H1 (cell line): ENCODE measurements around the gene SMIM9.

Experiments used
- CHD1 ChIP-seq: IDR thresholded peaks from 2 replicates; pipeline ENCODE4 v1.6.1; 2012; ENCODE audit warnings: low read depth, low read length, improper control_type of control experiment
- EZH2 ChIP-seq: fragments of 200-600 bp; sonication (generic); IDR thresholded peaks from 2 replicates; pipeline ENCODE4 v1.7.1; 2012; ENCODE audit warnings: low read depth, mild to moderate bottlenecking, moderate library complexity, low read length, inconsistent platforms; ENCODE audit not compliant: severe bottlenecking
- GABPA ChIP-seq: IDR thresholded peaks from 2 replicates; pipeline ENCODE4 v1.6.1; 2011; ENCODE audit warnings: mild to moderate bottlenecking, low read length, moderate library complexity, borderline replicate concordance; ENCODE audit not compliant: insufficient read depth
- HDAC6 ChIP-seq: IDR thresholded peaks from one replicate; pipeline ENCODE4 v1.7.1; 2012; ENCODE audit warnings: low read depth, mild to moderate bottlenecking, inconsistent platforms, low read length, moderate library complexity
- JUND ChIP-seq: IDR thresholded peaks from 2 replicates; pipeline ENCODE4 v1.6.1; 2011; ENCODE audit warnings: mild to moderate bottlenecking, improper control_type of control experiment, low read length
- MAFK ChIP-seq: IDR thresholded peaks from 2 replicates; pipeline ENCODE4 v1.6.1; 2012; ENCODE audit warnings: low read depth, mild to moderate bottlenecking, improper control_type of control experiment, low read length
- NRF1 ChIP-seq: IDR thresholded peaks from 2 replicates; pipeline ENCODE4 v1.6.1; 2011; ENCODE audit warnings: mild to moderate bottlenecking, low read depth, low read length, improper control_type of control experiment
- POLR2A ChIP-seq, 2 experiments: IDR thresholded peaks; 1 replicate in 1 of 2; 2 replicates in 1 of 2; pipeline ENCODE4 v1.6.1; 2011; ENCODE audit warnings: low read depth in 2 of 2, low read length in 2 of 2, mild to moderate bottlenecking in 2 of 2; ENCODE audit errors: control extremely low read depth in 1 of 2
- RAD21 ChIP-seq, 2 experiments: IDR thresholded peaks in 1 of 2; conservative IDR thresholded peaks in 1 of 2; 2 replicates each; pipeline ENCODE4 v1.6.1; 2011; ENCODE audit warnings: low read depth in 2 of 2, low read length in 2 of 2, improper control_type of control experiment in 1 of 2, inconsistent platforms in 1 of 2, mild to moderate bottlenecking in 1 of 2, moderate library complexity in 1 of 2
- SP1 ChIP-seq: IDR thresholded peaks from 2 replicates; pipeline ENCODE4 v1.6.1; 2011; ENCODE audit warnings: low read depth, low read length
- TEAD4 ChIP-seq: IDR thresholded peaks from 2 replicates; pipeline ENCODE4 v1.6.1; 2012; ENCODE audit warnings: low read depth, low read length, inconsistent platforms, mixed read lengths
- TF ChIP-seq, protein P1 (sequence below), 3 experiments: IDR thresholded peaks; 1 replicate in 2 of 3; 2 replicates in 1 of 3; pipeline versions ENCODE4 v1.5.1 to v1.6.1; 2011; ENCODE audit warnings: low read length in 3 of 3, mild to moderate bottlenecking in 3 of 3, inconsistent platforms in 2 of 3, low read depth in 1 of 3, moderate library complexity in 1 of 3; ENCODE audit not compliant: insufficient read depth in 1 of 3; ENCODE audit errors: control extremely low read depth in 1 of 3
- TF ChIP-seq, protein P2 (sequence below): IDR thresholded peaks from 2 replicates; pipeline ENCODE4 v1.6.1; 2012; ENCODE audit warnings: inconsistent platforms

DNA sequence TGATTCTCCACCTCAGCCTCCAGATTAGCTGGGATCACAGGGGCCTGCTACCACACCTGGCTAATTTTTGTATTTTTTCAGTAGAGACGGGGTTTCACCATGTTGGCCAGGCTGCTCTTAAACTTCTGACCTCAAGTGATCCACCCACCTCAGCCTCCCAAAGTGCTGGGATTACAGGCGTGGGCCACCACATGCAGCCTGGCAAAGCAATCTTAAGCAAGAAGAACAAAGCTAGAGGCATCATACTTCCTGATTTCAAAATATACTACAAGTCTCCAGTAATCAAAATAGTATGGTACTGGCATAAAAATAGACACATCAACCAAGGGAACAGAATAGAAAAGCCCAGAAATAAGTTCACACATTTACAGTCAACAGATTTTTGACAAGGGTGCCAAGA lies 38.9 kb upstream of the SMIM9 start:
- TF ChIP-seq RAD21 (IDR thresholded peaks at IDR 0.05 in 1 of 2, conservative IDR thresholded peaks at IDR 0.05 in 1 of 2; ENCODE audit: low read depth in 2 of 2, low read length in 2 of 2) (no peak), EZH2 (no peak), NRF1 (no peak), POLR2A (IDR thresholded peaks at IDR 0.05; ENCODE audit: control extremely low read depth in 1 of 2, low read depth in 2 of 2, low read length in 2 of 2) (no peak), GABPA (no peak), TEAD4 (no peak), JUND (no peak), CHD1 (no peak), MAFK (no peak), HDAC6 (no peak), SP1 (no peak)
- TF ChIP-seq, protein P1, sequence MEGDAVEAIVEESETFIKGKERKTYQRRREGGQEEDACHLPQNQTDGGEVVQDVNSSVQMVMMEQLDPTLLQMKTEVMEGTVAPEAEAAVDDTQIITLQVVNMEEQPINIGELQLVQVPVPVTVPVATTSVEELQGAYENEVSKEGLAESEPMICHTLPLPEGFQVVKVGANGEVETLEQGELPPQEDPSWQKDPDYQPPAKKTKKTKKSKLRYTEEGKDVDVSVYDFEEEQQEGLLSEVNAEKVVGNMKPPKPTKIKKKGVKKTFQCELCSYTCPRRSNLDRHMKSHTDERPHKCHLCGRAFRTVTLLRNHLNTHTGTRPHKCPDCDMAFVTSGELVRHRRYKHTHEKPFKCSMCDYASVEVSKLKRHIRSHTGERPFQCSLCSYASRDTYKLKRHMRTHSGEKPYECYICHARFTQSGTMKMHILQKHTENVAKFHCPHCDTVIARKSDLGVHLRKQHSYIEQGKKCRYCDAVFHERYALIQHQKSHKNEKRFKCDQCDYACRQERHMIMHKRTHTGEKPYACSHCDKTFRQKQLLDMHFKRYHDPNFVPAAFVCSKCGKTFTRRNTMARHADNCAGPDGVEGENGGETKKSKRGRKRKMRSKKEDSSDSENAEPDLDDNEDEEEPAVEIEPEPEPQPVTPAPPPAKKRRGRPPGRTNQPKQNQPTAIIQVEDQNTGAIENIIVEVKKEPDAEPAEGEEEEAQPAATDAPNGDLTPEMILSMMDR (IDR thresholded peaks at IDR 0.05; ENCODE audit: control extremely low read depth in 1 of 3, insufficient read depth in 1 of 3, low read depth in 1 of 3, low read length in 3 of 3): no peak
- TF ChIP-seq, protein P2, sequence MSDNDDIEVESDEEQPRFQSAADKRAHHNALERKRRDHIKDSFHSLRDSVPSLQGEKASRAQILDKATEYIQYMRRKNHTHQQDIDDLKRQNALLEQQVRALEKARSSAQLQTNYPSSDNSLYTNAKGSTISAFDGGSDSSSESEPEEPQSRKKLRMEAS: no peak
